Measurements from ENCODE around the gene CYB5D1. TPM values are rescaled to one million over a fixed set of nuclear protein-coding genes. Genes with fewer than 3 reads are reported as not detected.

The CYB5D1 gene
- total and polyA plus RNA-seq, 2 experiments from 2014 or later: 12.2 to 14.1 TPM

DNA sequence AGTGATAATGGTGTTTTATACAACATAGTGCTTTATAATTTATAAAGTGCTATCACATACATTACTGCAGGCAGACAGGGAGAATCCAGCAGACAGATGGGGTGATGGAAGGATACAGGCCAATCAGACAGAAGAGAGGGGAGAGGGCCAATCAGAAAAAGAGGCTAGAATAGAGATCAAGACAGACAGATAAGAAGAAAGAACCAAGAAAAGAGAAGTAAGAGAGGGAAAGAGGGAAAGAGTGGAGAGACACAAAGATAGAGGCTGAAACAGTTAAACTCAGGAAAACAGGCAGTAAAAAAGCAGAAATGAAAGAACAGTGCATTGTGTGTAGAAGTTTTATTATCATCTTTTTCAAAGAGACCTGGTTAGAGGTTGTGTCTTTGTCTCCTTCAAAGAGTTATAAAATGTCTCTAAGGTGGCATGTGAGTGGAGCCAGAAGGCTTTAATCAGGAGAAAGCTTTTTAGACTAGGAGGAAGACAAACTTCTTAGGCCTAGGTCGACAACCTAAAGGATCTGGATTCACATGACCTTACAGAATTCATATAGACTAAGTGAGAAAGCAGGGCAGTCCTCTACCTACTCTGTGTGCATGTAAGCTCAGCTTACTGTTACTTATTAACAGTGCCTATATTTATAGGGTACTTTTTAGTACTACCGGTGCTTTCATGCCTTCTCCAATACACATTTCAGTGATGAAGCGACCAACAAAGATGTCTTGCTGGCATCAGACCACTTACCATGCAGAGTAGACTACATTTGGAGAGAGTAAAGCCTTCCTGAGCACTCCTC, 22.5 kb downstream of the CYB5D1 start:
- no peaks in the 10 kb centered on the region for H3K36me3 ChIP-seq (replicated peaks; ENCODE audit: insufficient read depth, low read depth)
- no peaks in the 10 kb centered on the region for H4K20me1 ChIP-seq (ENCODE audit: insufficient read depth, poor library complexity, severe bottlenecking)
- TF ChIP-seq, protein P1, sequence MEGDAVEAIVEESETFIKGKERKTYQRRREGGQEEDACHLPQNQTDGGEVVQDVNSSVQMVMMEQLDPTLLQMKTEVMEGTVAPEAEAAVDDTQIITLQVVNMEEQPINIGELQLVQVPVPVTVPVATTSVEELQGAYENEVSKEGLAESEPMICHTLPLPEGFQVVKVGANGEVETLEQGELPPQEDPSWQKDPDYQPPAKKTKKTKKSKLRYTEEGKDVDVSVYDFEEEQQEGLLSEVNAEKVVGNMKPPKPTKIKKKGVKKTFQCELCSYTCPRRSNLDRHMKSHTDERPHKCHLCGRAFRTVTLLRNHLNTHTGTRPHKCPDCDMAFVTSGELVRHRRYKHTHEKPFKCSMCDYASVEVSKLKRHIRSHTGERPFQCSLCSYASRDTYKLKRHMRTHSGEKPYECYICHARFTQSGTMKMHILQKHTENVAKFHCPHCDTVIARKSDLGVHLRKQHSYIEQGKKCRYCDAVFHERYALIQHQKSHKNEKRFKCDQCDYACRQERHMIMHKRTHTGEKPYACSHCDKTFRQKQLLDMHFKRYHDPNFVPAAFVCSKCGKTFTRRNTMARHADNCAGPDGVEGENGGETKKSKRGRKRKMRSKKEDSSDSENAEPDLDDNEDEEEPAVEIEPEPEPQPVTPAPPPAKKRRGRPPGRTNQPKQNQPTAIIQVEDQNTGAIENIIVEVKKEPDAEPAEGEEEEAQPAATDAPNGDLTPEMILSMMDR (IDR thresholded peaks at IDR 0.05; ENCODE audit: poor library complexity): no peak
- no peak for TF ChIP-seq EZH2 (IDR thresholded peaks at IDR 0.05; ENCODE audit: borderline replicate concordance)
- no peak for TF ChIP-seq EZH2phosphoT487 (IDR thresholded peaks at IDR 0.05; ENCODE audit: low read depth, severe bottlenecking, unreplicated experiment)
- H3K9me3 ChIP-seq (ENCODE audit: low read depth): no peaks in the 10 kb centered on the region
- H3K27ac ChIP-seq: peak overlapping the region; percentile 97
- peak overlapping the region; percentile 73 for H3K4me2 ChIP-seq
- 42% methylated on average over 3 of the region's 3 CpGs for WGBS (ENCODE audit: low lambda C conversion rate, missing lambda C conversion rate)
- H3K4me1 ChIP-seq (ENCODE audit: insufficient read depth): peaks cover 34% of the 10 kb centered on the region
- H3K27me3 ChIP-seq: no peaks in the 10 kb centered on the region
- peaks cover 28% of the 10 kb centered on the region for H3K79me2 ChIP-seq
- no peak for DNase-seq (ENCODE audit: low spot score)
- no peak overlapping the region for H2AFZ ChIP-seq
- H3K4me3 ChIP-seq: no peak overlapping the region
- H3K9me2 ChIP-seq (replicated peaks; ENCODE audit: insufficient read depth): no peaks in the 10 kb centered on the region

DNA sequence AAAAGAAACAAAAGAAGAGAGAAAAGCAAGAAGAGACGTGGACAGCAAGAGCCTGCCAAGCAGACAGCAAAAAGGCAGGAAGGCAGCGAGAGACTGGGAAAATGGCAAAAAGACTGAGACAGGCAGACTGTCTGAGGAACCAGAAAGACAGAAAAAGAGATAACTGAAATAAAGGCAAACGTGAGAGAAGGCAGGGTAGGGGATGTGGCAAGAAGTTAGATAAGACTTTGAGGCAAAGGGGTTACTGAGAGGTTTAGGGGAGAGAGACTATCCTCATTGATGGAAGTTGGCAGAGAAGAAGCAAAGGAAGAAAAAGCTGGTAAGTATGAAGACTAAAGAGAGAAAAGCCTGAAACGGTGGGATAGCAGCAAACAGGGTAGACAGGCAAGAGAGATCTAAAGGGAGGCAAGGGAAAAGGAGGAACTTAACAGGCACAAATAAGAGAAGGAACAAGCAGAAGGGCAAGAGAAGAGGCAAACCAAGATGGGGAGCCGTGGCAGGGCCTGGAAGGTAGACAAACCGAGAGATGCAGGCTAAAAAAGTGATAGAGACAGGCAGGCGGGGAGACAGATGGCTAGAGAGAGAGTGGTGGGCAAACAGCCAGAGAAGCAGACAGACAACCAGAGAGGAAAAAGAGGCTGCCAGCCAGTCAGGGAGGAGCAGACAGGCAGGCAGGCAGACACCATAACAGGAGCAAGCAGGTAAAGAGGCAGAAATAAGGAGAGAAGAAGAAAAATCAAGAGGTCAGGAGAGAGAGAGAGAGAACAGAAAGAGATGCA, 23.7 kb downstream of the CYB5D1 start:
- no peaks in the 10 kb centered on the region for H3K9me3 ChIP-seq (ENCODE audit: low read depth)
- DNase-seq (ENCODE audit: low spot score): peak; percentile 32
- no peak overlapping the region for H2AFZ ChIP-seq
- H3K36me3 ChIP-seq (replicated peaks; ENCODE audit: insufficient read depth, low read depth): no peaks in the 10 kb centered on the region
- peaks cover 35% of the 10 kb centered on the region for H3K79me2 ChIP-seq
- peaks cover 34% of the 10 kb centered on the region for H3K4me1 ChIP-seq (ENCODE audit: insufficient read depth)
- no peaks in the 10 kb centered on the region for H3K27me3 ChIP-seq
- TF ChIP-seq EZH2 (IDR thresholded peaks at IDR 0.05; ENCODE audit: borderline replicate concordance): no peak
- no peak for TF ChIP-seq EZH2phosphoT487 (IDR thresholded peaks at IDR 0.05; ENCODE audit: low read depth, severe bottlenecking, unreplicated experiment)
- TF ChIP-seq, protein P1 (IDR thresholded peaks at IDR 0.05; ENCODE audit: poor library complexity): no peak
- H3K4me3 ChIP-seq: no peak overlapping the region
- H3K4me2 ChIP-seq: peak overlapping the region; percentile 73
- H3K9me2 ChIP-seq (replicated peaks; ENCODE audit: insufficient read depth): no peaks in the 10 kb centered on the region
- H4K20me1 ChIP-seq (ENCODE audit: insufficient read depth, poor library complexity, severe bottlenecking): no peaks in the 10 kb centered on the region
- WGBS (ENCODE audit: low lambda C conversion rate, missing lambda C conversion rate): 53% methylated on average over 7 of the region's 7 CpGs
- peak overlapping the region; percentile 97 for H3K27ac ChIP-seq

DNA sequence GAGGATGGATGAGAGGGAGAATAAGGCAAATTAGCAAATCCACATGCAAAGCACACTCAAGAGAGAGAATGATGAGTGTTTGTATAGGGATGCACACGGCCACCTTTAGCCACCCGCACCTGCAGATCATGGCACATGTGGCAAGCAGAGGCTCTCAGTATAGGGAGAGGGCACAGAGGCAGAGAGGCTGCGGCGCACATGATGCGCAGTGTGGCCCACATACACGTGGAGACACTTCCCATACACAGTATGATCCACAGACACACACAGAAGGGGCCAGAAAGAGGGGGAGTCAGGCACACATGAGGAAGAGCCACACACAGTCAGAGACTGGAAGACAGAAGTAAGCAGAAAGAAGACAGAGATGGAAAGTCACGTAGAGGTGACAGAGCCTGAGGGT, 24.3 kb downstream of the CYB5D1 start:
- Histone ChIP-seq H3K27me3 (no peaks in the 10 kb centered on the region), H3K9me2 (replicated peaks; ENCODE audit: insufficient read depth) (no peaks in the 10 kb centered on the region), H3K4me1 (ENCODE audit: insufficient read depth) (peaks cover 34% of the 10 kb centered on the region), H3K36me3 (replicated peaks; ENCODE audit: insufficient read depth, low read depth) (no peaks in the 10 kb centered on the region), H4K20me1 (ENCODE audit: insufficient read depth, poor library complexity, severe bottlenecking) (no peaks in the 10 kb centered on the region), H3K79me2 (peaks cover 35% of the 10 kb centered on the region), H3K4me2 (peak overlapping the region; percentile 73), H3K9me3 (ENCODE audit: low read depth) (no peaks in the 10 kb centered on the region), H3K4me3 (no peak overlapping the region), H3K27ac (peak overlapping the region; percentile 97), H2AFZ (no peak overlapping the region)
- 71% methylated on average over 7 of the region's 7 CpGs for WGBS (ENCODE audit: low lambda C conversion rate, missing lambda C conversion rate)
- DNase-seq (ENCODE audit: low spot score): no peak
- TF ChIP-seq, protein P1 (IDR thresholded peaks at IDR 0.05; ENCODE audit: poor library complexity): no peak
- TF ChIP-seq EZH2 (IDR thresholded peaks at IDR 0.05; ENCODE audit: borderline replicate concordance): no peak
- TF ChIP-seq EZH2phosphoT487 (IDR thresholded peaks at IDR 0.05; ENCODE audit: low read depth, severe bottlenecking, unreplicated experiment): no peak
